Ectodermal cell (in vitro differentiated cells): ENCODE measurements around the gene B3GNT3.
"Not testable (repeated sequence)": the region's sequence is repeated elsewhere in the genome, so short reads cannot be mapped to it uniquely, and the experiment has no call there.

Source experiments
- H3K27ac ChIP-seq: 2 replicates; pipeline ENCODE4 v1.7.0; 2013; ENCODE audit warnings: mild to moderate bottlenecking, low read depth, low read length; ENCODE audit not compliant: insufficient read depth, poor library complexity, severe bottlenecking
- H3K27me3 ChIP-seq: 2 replicates; pipeline ENCODE4 v1.7.0; 2013; ENCODE audit warnings: mild to moderate bottlenecking, low read length; ENCODE audit not compliant: insufficient read depth, control insufficient read depth, poor library complexity, severe bottlenecking
- H3K36me3 ChIP-seq: one replicate; pipeline ENCODE4 v1.7.0; 2013; ENCODE audit warnings: low read length; ENCODE audit not compliant: control insufficient read depth, insufficient read depth
- H3K4me1 ChIP-seq: one replicate; pipeline ENCODE4 v1.7.0; 2013; ENCODE audit warnings: low read length; ENCODE audit not compliant: control insufficient read depth, insufficient read depth
- H3K4me3 ChIP-seq: 2 replicates; pipeline ENCODE4 v1.7.0; 2013; ENCODE audit warnings: low read depth, low read length, control low read depth; ENCODE audit not compliant: insufficient read depth
- H3K9me3 ChIP-seq: 2 replicates; pipeline ENCODE4 v1.7.0; 2013; ENCODE audit warnings: mild to moderate bottlenecking, low read length, moderate library complexity; ENCODE audit not compliant: control insufficient read depth
- WGBS, 2 experiments: methylation state at CpG; one replicate each; pipeline ENCODE4 v1.1.7; 2013; ENCODE audit warnings: missing lambda C conversion rate in 2 of 2; 5-methylcytosine and 5-hydroxymethylcytosine counted together

The B3GNT3 gene

DNA sequence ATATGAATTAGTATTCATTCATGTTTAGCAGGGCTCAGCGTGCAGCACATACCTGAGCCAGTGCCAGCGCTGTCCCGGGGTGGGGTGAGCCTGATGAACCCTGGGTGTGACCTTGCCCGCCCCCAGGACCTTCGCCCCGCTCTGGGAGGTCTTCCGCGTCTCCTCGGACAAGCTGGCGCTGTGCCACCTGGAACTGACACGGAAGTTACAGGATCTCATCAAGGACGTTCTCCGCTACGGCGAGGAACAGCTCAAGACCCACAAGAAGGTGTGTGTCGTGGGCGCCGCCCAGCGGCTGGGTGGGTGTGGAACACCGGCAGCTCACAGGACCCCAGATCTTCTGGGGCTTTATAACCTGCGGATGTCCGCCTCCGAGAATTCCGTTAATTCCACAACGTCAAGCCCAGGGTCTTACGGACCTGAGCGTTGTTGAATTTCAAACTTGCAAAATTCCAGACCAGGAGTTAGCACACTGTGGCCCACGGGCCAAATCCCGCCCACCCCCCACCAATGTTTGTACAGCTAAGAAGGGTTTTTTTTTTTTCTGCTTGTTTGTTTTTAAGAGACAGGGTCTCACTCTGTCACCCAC, 28.3 kb upstream of the B3GNT3 start:
- no peak overlapping the region for H3K4me3 ChIP-seq

DNA sequence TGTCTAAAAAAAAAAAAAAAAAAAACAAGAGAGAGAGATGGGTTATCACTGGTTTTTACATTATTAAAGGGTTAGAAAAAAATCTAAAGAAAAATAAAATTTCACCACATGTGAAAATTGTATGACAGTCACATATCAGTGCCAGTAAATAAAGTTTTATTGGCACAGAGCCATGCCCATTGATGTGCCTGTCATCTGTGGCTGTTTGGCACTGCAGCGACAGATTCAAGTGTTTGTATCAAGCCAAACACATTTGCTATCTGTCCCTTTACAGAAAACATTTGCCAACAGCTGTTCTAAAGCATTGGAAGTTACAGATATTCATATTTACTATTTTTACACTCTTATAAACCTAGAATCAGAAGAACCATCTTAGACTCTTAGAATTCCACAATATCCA, 27.4 kb upstream of the B3GNT3 start:
- Histone ChIP-seq H3K4me1 (no peaks in the 10 kb centered on the region), H3K9me3 (no peaks in the 10 kb centered on the region), H3K4me3 (no peak overlapping the region), H3K27ac (no peak overlapping the region), H3K27me3 (no peaks in the 10 kb centered on the region), H3K36me3 (no peaks in the 10 kb centered on the region)
- WGBS, 2 experiments = 88 to 100% methylated on average over 1 of the region's 1 CpG

More for the DNA sequence above, 28.3 kb upstream of the B3GNT3 start:
- Histone ChIP-seq H3K36me3 (no peaks in the 10 kb centered on the region), H3K27me3 (no peaks in the 10 kb centered on the region), H3K9me3 (no peaks in the 10 kb centered on the region), H3K4me1 (no peaks in the 10 kb centered on the region), H3K27ac (no peak overlapping the region)
- WGBS, 2 experiments = 18 to 21% methylated on average over 28 to 29 of the region's 29 CpGs

DNA sequence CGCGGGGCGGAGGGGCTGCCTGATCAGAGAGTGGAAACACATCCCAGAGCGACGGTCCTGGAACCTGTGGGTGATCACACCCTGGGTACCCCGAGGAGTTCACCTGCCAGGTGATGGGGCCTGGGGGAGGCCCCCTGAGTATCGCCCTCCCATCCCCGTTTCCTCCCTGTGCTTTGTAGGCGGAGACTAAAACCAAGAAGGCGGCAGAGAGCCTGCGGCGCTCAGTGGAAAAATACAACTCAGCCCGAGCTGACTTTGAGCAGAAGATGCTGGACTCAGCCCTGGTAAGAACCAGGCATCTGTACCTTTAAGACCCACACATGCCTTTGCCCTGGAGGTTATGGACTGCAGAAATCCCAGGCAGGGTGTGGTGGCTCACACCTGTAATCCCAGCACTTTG, 24.3 kb upstream of the B3GNT3 start:
- Histone ChIP-seq H3K27ac (no peak overlapping the region), H3K4me1 (peaks cover 5% of the 10 kb centered on the region), H3K4me3 (no peak overlapping the region), H3K27me3 (no peaks in the 10 kb centered on the region), H3K9me3 (no peaks in the 10 kb centered on the region), H3K36me3 (peaks cover 3% of the 10 kb centered on the region)
- 85 to 87% methylated on average over 13 of the region's 13 CpGs for WGBS, 2 experiments

DNA sequence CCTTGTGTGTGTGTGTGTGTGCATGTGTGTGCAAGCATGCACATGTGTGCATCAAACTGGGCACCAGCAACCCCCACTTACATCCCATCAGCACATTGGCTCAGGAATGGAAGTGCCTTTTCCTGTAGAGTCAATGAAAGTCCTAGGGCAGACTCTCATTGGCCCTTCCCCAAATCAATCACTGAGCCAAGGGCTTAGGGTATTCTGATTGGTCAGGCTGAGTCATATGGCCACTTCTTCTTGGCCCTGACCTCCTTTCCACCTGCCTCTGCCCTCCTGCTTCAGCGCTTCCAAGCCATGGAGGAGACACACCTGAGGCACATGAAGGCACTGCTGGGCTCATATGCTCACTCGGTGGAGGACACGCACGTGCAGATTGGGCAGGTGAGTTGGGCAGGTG, 22.8 kb upstream of the B3GNT3 start:
- 93 to 98% methylated on average over 4 of the region's 4 CpGs for WGBS, 2 experiments
- H3K27me3 ChIP-seq = no peaks in the 10 kb centered on the region
- peaks cover 6% of the 10 kb centered on the region for H3K4me1 ChIP-seq
- no peak overlapping the region for H3K27ac ChIP-seq
- H3K9me3 ChIP-seq = no peaks in the 10 kb centered on the region
- H3K4me3 ChIP-seq = no peak overlapping the region
- H3K36me3 ChIP-seq = peaks cover 3% of the 10 kb centered on the region

DNA sequence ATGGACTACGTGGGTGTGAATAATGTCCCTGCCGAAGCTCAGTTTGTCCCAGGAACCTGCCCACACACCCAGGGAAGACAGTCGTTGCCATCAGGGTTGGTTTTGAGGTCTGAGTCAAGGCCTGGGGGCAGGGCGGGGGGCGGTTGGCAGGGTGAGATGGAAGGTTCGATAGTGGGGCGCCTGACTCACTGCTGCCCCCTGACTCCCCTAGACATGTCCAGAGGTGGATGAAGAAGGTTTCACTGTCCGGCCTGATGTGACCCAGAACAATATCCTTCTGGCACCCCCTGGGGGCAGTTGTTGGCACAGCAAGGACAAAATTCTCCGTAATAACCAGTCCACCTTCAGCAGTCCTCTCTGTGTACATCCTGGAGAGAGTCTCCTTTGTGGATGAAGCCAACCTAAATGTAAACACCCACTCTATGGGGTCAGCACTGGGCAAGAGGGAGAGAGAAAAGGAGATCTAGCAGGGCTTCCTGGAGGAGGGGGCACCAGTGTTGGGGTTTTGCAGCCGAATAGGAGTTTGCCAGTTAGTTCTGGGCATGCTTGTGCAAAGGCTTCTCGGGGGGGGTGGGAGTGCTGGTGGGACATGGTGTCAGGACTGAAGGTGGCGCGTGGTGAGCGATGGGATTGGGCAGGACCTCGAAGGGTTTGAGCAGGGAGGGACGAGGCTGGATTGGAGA, 19.6 kb upstream of the B3GNT3 start:
- 62 to 64% methylated on average over 16 of the region's 16 CpGs for WGBS, 2 experiments
- Histone ChIP-seq H3K27me3 (no peaks in the 10 kb centered on the region), H3K9me3 (no peaks in the 10 kb centered on the region), H3K36me3 (peaks cover 3% of the 10 kb centered on the region), H3K27ac (no peak overlapping the region), H3K4me3 (no peak overlapping the region), H3K4me1 (peaks cover 6% of the 10 kb centered on the region)

DNA sequence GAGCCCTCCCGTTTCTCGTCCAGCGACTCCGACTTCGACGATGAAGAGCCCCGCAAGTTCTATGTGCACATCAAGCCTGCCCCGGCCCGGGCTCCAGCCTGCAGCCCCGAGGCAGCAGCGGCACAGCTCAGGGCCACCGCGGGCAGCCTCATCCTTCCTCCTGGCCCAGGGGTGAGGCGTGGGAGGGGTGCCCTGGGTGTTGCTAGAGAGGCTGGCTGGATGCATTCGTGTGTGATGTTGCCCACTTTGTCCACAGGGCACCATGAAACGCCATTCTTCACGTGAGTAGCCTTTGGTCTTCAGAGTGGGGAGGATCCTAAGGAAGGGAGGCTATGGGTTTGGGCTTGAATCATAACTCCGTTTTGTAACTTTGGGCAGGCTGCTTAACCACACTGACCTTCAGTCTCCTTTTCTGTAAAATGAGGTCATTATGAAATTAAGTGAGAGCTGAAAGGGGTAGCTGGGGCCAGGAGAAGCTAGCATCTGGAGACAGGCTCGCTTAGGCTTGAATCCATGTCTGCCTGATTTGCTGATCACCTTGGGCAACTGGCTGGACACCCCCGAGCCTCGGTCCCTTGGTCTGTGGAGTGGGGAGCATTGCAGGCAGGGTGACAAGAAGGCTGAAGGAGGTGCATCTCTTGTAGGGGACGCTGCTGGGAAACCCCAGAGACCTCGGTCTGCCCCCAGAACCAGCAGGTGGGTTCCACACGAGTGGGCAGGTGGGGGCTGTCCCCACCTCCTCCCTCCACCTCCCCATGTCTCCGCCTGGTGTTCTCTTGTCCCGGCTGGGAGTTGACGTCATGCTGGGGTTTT, 18.7 kb upstream of the B3GNT3 start:
- no peak overlapping the region for H3K27ac ChIP-seq
- H3K4me3 ChIP-seq = no peak overlapping the region

DNA sequence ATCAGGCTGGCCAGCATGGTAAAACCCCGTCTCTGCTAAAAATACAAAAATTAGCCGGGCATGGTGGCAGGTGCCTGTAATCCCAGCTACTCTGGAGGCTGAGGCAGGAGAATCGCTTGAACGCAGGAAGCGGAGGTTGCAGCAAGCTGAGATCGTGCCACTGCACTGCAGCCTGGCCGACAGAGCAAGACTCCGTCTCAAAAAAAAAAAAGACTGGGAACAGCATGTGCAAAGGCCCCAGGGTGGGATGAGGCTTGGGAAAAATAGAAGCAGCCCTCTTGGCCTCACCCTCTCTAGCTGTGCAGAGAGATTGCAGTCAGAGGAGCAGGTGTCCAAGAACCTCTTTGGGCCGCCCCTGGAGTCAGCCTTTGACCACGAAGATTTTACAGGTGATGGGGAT, 17.1 kb upstream of the B3GNT3 start:
- not testable (repeated sequence) for H3K27ac ChIP-seq, H3K9me3 ChIP-seq, H3K36me3 ChIP-seq, H3K4me3 ChIP-seq, H3K4me1 ChIP-seq, H3K27me3 ChIP-seq
- WGBS, 2 experiments = 80 to 81% methylated on average over 10 of the region's 10 CpGs

More for the DNA sequence above, 18.7 kb upstream of the B3GNT3 start:
- 81 to 86% methylated on average over 27 of the region's 27 CpGs for WGBS, 2 experiments
- H3K9me3 ChIP-seq = no peaks in the 10 kb centered on the region
- no peaks in the 10 kb centered on the region for H3K27me3 ChIP-seq
- H3K4me1 ChIP-seq = peaks cover 6% of the 10 kb centered on the region
- H3K36me3 ChIP-seq = peaks cover 3% of the 10 kb centered on the region

DNA sequence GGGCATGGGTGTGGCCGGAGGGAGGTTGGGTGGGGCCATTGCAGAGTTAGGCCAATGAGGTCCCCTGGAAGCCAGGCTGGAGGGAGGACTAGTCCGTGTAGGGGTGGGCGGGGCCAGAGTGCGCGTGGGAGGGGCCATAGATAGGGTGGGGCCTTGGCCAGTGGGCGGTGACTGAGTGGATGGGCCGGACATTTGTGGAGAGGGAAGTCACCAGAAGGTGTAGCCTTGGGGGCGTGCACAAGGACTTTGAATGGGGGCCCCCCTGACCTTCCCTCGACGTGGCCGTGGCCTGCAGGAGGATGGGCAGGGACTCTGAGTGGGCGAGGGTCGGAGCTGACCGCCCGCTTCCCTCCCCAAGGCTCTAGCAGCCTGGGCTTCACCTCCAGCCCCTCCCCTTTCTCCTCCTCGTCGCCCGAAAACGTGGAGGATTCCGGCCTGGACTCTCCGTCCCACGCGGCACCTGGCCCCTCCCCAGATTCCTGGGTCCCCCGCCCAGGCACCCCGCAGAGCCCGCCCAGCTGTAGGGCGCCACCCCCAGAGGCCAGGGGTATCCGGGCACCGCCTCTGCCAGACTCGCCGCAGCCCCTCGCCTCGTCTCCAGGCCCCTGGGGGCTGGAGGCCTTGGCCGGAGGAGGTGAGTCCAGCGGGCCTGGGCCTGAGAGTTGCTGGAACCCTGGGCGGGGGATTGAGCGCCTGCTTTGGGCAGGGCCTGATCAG, 16.5 kb upstream of the B3GNT3 start:
- H3K27me3 ChIP-seq = no peaks in the 10 kb centered on the region
- H3K9me3 ChIP-seq = no peaks in the 10 kb centered on the region
- peak overlapping the region; percentile 30 for H3K4me3 ChIP-seq
- peaks cover 6% of the 10 kb centered on the region for H3K4me1 ChIP-seq
- no peak overlapping the region for H3K27ac ChIP-seq
- no peaks in the 10 kb centered on the region for H3K36me3 ChIP-seq
- WGBS, 2 experiments = 4% methylated on average over 37 of the region's 37 CpGs

DNA sequence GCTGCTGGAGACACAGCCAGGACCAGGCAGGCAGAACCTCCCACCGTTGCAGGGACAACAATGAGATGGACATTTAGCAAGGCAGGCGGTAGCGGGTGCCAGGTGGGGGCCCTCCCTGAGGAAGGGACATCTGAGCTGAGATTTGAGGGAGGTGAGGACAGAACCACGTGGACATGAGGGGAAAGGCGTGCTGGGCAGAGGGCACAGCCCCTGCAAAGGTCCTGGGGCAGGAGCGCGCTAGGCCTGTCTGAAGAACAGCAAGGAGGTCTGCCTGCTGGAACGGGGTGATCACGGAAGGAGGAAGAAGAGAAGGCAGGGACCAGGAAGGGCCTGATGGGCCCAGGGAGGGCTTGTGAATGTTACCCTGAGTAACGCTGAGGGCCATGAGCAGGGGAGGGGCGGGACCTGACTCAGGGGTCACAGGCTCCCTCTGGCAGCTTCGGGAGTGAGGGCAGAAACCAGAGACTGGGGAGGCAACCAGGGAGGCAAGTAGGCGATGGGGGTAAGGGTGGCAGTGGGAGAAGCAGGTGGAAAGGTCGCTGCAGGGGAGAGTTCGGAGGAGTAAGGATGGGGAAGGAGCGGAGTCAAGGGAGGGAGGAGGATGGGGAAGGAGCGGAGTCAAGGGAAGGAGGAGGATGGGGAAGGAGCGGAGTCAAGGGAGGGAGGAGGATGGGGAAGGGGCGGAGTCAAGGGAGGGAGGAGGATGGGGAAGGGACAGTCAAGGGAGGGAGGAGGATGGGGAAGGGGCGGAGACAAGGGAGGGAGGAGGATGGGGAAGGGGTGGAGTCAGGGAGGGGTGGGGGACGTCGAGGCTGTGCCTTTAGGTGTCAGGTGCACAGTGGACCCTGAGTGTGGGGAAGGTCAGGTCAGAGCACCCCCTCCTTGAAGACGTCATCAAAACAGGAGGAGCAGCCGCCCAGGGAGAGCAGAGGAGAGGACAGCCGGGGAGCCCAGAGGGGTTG, 15.7 kb upstream of the B3GNT3 start:
- Histone ChIP-seq H3K27me3 (no peaks in the 10 kb centered on the region), H3K9me3 (no peaks in the 10 kb centered on the region), H3K4me3 (peak overlapping the region; percentile 30), H3K4me1 (peaks cover 6% of the 10 kb centered on the region), H3K27ac (no peak overlapping the region), H3K36me3 (no peaks in the 10 kb centered on the region)
- 10 to 14% methylated on average over 25 of the region's 25 CpGs for WGBS, 2 experiments
